ENCODE data around the gene RIPOR3.

Gene RIPOR3

DNA sequence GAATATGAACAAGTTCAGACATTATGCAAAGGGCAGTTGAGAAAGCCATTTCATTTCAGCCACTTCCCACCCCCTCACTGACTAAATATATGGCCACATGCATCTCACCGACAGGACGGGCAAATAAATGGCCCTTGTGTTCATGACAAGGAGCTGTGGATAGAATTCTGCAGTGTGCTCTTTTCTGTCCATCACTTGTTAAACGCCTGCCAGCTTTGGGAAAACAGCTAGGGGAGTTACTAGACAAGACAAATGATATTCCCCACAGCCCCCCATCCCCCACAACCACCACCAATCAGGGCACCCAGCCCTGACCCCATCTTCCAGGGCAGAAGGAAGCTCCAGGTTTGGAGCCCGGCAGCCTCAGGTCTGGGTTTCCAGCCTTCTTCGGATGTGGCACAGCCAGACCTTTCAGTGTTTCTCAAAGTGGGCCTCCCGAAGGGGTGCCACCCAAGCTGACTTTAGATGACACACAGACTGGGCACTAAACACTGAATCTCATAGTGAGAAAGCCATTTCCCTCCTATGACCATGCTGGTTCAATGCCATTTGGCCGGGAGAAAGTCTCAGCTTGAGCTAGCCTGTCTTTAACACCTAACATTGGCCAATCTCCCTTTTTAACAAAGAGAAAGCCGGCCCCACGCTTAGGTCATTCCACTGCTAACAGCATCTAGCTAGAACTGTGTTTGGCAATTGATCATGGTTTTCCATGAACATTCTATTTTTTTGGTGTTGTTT lies 4.0 kb upstream of the RIPOR3 start:
- TF ChIP-seq, protein P1, sequence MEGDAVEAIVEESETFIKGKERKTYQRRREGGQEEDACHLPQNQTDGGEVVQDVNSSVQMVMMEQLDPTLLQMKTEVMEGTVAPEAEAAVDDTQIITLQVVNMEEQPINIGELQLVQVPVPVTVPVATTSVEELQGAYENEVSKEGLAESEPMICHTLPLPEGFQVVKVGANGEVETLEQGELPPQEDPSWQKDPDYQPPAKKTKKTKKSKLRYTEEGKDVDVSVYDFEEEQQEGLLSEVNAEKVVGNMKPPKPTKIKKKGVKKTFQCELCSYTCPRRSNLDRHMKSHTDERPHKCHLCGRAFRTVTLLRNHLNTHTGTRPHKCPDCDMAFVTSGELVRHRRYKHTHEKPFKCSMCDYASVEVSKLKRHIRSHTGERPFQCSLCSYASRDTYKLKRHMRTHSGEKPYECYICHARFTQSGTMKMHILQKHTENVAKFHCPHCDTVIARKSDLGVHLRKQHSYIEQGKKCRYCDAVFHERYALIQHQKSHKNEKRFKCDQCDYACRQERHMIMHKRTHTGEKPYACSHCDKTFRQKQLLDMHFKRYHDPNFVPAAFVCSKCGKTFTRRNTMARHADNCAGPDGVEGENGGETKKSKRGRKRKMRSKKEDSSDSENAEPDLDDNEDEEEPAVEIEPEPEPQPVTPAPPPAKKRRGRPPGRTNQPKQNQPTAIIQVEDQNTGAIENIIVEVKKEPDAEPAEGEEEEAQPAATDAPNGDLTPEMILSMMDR (conservative IDR thresholded peaks at IDR 0.05; ENCODE audit: low read depth, low read length), result no peak

DNA sequence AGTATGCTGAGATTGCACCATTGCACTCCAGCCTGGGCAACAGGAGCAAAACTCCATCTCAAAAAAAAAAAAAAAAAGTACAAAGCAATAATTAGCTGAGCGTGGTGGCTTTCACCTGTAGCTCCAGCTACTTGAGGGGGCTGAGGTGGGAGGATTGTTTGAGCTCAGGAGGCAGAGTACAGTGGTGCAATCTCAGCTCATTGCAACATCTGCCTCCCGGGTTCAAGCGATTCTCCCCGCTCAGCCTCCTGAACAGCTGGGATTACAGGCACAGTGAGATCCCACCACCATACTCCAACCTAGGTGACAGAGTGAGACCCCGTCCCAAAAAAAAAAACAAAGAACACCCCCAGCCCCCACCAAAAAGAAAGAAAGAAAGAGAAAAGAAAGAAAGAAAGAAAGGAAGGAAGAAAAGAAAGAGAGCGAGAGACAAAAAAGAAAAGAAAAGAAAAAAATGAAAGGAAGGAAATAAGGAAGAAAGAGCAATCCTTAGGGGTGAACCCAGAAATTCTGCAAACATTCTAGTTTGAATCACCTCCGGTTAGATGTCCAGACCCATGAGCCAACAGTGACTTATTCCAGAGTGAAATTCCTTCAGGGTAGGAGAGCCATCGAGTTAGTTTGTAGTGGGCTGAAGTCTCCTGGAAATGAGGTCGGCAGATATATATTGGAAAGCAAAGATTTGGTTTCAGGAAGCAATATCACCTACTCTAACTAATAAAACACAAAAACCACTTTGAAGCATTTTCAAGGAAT lies 3.2 kb upstream of the RIPOR3 start:
- TF ChIP-seq, protein P1 (conservative IDR thresholded peaks at IDR 0.05; ENCODE audit: low read depth, low read length), result no peak
- DNase-seq (ENCODE audit: low read depth), result no peak
- H3K4me3 ChIP-seq (ENCODE audit: low read length), result no peak overlapping the region

More for the DNA sequence above, 4.0 kb upstream of the RIPOR3 start:
- no peak for DNase-seq (ENCODE audit: low read depth)
- H3K4me3 ChIP-seq (ENCODE audit: low read length), result no peak overlapping the region

DNA sequence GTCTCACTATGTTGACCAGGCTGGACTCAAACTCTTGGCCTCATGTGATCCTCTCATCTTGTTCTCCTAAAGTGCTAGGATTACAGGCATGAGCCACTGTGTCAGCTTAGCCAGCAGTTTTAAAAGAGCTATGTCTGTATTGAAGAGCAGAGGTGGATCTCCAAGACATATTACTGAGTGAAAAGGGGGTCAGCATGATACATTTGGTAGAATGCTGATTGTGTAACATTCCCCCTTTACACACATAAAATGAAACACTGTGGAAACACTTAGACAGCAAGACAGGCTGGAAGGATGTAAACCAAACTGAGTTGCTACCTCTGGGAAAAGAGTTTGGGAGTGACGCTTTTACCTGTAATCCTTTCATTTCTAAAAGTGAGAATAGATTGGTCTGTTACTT lies 1.7 kb upstream of the RIPOR3 start:
- TF ChIP-seq, protein P1 (conservative IDR thresholded peaks at IDR 0.05; ENCODE audit: low read depth, low read length), result no peak
- DNase-seq (ENCODE audit: low read depth), result no peak
- no peak overlapping the region for H3K4me3 ChIP-seq (ENCODE audit: low read length)

DNA sequence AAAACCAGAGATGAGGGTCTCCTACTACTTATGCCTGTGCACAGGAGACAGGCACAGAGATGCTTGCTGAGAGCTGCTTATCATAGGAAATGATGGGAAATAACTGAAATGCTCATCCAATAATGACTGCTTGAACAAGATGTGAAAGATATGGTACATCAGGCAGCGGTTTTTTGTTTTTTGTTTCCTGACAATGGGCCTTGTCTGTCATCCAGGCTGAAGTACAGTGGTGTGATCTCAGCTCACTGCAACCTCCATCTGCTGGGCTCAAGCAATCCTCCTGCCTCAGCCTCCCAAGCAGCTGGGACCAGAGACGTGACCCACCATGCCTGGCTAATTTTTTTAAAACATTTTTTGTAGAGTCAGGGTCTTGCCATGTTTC lies 1.2 kb upstream of the RIPOR3 start:
- no peak for DNase-seq (ENCODE audit: low read depth)
- no peak overlapping the region for H3K4me3 ChIP-seq (ENCODE audit: low read length)
- TF ChIP-seq, protein P1 (conservative IDR thresholded peaks at IDR 0.05; ENCODE audit: low read depth, low read length), result no peak

DNA sequence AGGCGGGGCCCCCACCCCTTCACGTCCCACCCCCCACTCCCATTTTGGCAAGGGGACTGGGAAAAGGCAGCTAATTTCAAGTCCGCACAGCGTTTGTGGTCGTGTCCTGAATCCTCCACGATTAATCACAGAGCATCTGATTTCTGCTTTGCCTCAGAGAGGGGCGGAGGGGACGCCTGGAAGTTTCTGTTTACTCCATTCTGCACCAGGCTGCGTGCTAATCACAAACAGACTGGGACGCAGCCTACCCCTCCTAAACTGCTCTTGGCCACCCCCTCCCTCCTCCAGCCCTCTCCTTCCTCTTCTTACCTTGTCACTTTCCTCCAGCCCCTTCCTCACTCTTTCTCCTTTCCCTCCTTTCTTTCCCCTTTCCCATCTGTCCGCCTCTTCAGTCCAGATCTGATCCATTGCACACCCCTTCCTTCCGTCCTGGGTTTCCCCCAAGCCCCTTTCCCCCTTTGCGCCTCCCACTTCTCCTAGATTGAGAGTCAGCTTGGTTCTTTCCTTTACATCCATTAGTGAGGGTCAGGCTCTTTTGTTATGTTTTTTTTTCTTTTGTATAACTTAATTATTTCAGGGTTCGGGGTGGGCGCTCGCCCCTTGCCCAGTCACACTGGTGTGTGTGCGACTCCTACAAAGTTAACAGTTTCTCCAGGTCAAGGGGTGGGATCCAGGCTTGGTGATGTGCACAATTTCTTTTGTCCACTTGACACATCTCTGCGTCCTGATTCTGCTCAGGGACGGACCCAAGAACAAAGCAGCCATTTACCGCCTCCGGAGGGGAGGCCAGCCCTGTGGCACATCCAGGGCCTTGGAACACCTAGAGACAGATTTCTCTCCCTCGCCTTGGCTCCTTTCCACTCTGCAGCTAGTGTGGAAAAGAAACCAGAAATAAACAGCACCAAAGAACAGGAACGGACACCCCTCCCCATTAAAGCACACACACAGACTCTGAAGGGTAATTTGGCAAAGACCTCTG lies 520 bp upstream of the RIPOR3 start:
- TF ChIP-seq, protein P1 (conservative IDR thresholded peaks at IDR 0.05; ENCODE audit: low read depth, low read length), result no peak
- DNase-seq (ENCODE audit: low read depth), result no peak
- peak overlapping the region; percentile 24 for H3K4me3 ChIP-seq (ENCODE audit: low read length)

DNA sequence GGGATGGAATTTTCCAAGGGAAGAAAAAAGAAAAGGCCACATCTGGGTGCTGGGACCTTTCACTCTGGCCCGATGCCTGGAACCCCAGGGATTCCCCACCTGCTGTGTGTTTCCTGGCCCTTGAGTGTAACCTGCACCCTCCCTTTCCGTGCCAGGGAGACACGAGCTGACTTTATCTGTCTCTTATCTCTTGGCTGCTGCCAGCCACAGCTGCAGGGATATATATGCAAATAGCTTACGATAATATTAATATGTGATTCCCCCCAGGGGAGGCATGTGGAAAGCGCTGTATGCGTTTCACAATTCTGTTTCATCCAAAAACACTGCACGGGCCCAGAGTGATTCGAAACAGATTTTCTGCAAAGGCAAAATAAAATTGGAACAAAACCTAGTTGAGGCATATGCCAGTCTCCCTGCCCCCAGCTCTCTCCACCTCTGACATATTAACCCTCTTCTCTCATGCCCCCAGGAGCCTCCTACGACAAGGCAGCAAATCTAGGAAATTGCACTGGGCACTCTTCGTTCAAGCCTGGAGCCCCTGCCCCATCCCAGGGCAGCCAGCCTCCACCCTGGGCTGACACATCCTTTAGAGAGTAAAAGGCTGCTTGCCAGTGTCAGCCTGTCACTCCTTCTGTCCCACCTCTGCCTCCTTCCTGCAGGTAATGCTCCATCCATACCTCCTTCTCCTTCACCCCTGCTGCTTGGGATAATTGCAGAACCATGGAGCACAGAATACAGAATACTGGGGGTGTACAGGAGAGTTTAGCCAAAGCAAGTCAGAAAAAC lies 1.3 kb downstream of the RIPOR3 start:
- H3K4me3 ChIP-seq (ENCODE audit: low read length), result no peak overlapping the region
- no peak for DNase-seq (ENCODE audit: low read depth)
- TF ChIP-seq, protein P1 (conservative IDR thresholded peaks at IDR 0.05; ENCODE audit: low read depth, low read length), result no peak

All from retinal pigment epithelial cell (primary cell).